ENCODE measurements around the gene CDK5RAP2.

CDK5RAP2 gene

DNA sequence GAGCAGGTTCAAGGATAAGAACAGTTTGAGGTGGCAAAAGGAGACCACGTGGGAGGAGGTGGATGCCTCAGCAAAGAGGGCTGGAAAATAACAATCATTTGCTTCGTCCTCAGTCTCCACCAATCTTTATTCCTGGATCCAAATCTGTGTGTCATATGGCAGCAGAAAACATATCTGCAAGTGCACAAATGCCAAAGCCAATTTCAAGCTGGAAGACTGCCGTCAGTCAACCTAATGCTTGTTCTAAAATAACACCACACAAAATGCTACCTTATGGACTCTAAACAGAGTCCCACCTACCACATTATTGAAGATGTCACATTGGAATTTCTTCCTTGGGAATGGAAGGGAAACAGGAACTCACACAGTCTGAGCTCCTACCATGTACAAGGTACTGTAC is 129.1 kb downstream of the CDK5RAP2 start:
- TF ChIP-seq EZH2 (IDR thresholded peaks at IDR 0.05; ENCODE audit: borderline replicate concordance, low read depth, low read length, severe bottlenecking): no peak
- TF ChIP-seq, protein P1, sequence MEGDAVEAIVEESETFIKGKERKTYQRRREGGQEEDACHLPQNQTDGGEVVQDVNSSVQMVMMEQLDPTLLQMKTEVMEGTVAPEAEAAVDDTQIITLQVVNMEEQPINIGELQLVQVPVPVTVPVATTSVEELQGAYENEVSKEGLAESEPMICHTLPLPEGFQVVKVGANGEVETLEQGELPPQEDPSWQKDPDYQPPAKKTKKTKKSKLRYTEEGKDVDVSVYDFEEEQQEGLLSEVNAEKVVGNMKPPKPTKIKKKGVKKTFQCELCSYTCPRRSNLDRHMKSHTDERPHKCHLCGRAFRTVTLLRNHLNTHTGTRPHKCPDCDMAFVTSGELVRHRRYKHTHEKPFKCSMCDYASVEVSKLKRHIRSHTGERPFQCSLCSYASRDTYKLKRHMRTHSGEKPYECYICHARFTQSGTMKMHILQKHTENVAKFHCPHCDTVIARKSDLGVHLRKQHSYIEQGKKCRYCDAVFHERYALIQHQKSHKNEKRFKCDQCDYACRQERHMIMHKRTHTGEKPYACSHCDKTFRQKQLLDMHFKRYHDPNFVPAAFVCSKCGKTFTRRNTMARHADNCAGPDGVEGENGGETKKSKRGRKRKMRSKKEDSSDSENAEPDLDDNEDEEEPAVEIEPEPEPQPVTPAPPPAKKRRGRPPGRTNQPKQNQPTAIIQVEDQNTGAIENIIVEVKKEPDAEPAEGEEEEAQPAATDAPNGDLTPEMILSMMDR (IDR thresholded peaks at IDR 0.05; ENCODE audit: borderline replicate concordance, extremely low read depth, low read length, poor library complexity, severe bottlenecking): no peak
- ATAC-seq (ENCODE audit: insufficient read depth, low read depth): no peak
- DNase-seq: no peak
- Histone ChIP-seq H3K4me3 (ENCODE audit: low read depth in 1 of 2, low read length in 2 of 2) (no peak overlapping the region), H4K20me1 (ENCODE audit: insufficient read depth, low read length) (peaks cover 2% of the 10 kb centered on the region; the same call in 1 of the 2 replicates), H3K4me2 (ENCODE audit: insufficient read depth, low read length) (no peak overlapping the region), H3K36me3 (ENCODE audit: insufficient read depth, low read length) (peaks cover 87% of the 10 kb centered on the region), H3K4me1 (ENCODE audit: insufficient read depth, low read length) (no peaks in the 10 kb centered on the region), H2AFZ (ENCODE audit: low read depth, low read length) (no peak overlapping the region), H3K79me2 (ENCODE audit: insufficient read depth, low read length) (0 out of 2 replicates have a peak, but pooled peaks cover 3% of the 10 kb centered on the region), H3K9me3 (ENCODE audit: insufficient read depth, low read length, severe bottlenecking) (no peaks in the 10 kb centered on the region), H3K9ac (ENCODE audit: low read depth, low read length) (no peak overlapping the region), H3K27me3 (ENCODE audit: insufficient read depth, low read length, poor library complexity) (no peaks in the 10 kb centered on the region), H3K27ac (ENCODE audit: low read length) (no peak overlapping the region)

GRCh38 chr9:120449566-120449965 is 130.4 kb downstream of the CDK5RAP2 start:
- Histone ChIP-seq H3K9ac (ENCODE audit: low read depth, low read length) (no peak overlapping the region), H3K27me3 (ENCODE audit: insufficient read depth, low read length, poor library complexity) (no peaks in the 10 kb centered on the region), H3K4me1 (ENCODE audit: insufficient read depth, low read length) (no peaks in the 10 kb centered on the region), H2AFZ (ENCODE audit: low read depth, low read length) (no peak overlapping the region), H3K36me3 (ENCODE audit: insufficient read depth, low read length) (peaks cover 88% of the 10 kb centered on the region), H3K79me2 (ENCODE audit: insufficient read depth, low read length) (0 out of 2 replicates have a peak, but pooled peaks cover 3% of the 10 kb centered on the region), H3K4me3 (ENCODE audit: low read depth in 1 of 2, low read length in 2 of 2) (no peak overlapping the region), H3K9me3 (ENCODE audit: insufficient read depth, low read length, severe bottlenecking) (no peaks in the 10 kb centered on the region), H3K27ac (ENCODE audit: low read length) (no peak overlapping the region), H3K4me2 (ENCODE audit: insufficient read depth, low read length) (no peak overlapping the region), H4K20me1 (ENCODE audit: insufficient read depth, low read length) (peaks cover 6% of the 10 kb centered on the region; the same call in 1 of the 2 replicates)
- DNase-seq: no peak
- ATAC-seq (ENCODE audit: insufficient read depth, low read depth): no peak
- no peak for TF ChIP-seq EZH2 (IDR thresholded peaks at IDR 0.05; ENCODE audit: borderline replicate concordance, low read depth, low read length, severe bottlenecking)
- TF ChIP-seq, protein P1 (IDR thresholded peaks at IDR 0.05; ENCODE audit: borderline replicate concordance, extremely low read depth, low read length, poor library complexity, severe bottlenecking): no peak

DNA sequence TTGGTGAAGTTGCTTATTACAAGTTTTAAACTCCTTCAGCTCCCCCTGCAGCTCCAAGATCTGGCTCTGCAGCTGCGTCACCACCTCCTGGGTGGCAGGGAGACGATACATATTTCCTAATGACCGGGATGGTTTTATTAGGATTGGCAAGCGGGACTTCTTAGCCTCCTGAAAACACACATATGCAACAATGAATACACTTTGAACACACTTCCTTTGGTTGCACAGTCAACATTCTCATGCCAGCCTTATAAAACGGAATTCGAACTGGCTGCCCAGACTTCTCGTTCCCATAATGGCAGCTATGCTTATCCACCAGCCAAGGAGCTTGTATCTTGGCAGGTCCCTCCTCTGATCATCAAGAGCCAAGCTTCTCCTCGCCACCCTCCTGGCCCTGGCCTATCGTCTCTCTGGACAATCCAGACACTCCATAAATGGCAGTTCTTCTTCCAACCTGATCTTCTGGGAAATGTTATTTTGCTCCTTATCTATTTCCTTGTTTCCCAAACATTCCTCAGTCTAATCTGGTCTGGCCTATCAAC is 131.9 kb downstream of the CDK5RAP2 start:
- Histone ChIP-seq H3K27ac (ENCODE audit: low read length) (no peak overlapping the region), H3K9me3 (ENCODE audit: insufficient read depth, low read length, severe bottlenecking) (no peaks in the 10 kb centered on the region), H3K4me3 (ENCODE audit: low read depth in 1 of 2, low read length in 2 of 2) (no peak overlapping the region), H2AFZ (ENCODE audit: low read depth, low read length) (no peak overlapping the region), H3K27me3 (ENCODE audit: insufficient read depth, low read length, poor library complexity) (no peaks in the 10 kb centered on the region), H3K4me2 (ENCODE audit: insufficient read depth, low read length) (no peak overlapping the region), H3K36me3 (ENCODE audit: insufficient read depth, low read length) (peaks cover 87% of the 10 kb centered on the region), H3K9ac (ENCODE audit: low read depth, low read length) (no peak overlapping the region), H3K4me1 (ENCODE audit: insufficient read depth, low read length) (no peaks in the 10 kb centered on the region), H4K20me1 (ENCODE audit: insufficient read depth, low read length) (peaks cover 6% of the 10 kb centered on the region; the same call in 1 of the 2 replicates), H3K79me2 (ENCODE audit: insufficient read depth, low read length) (0 out of 2 replicates have a peak, but pooled peaks cover 3% of the 10 kb centered on the region)
- ATAC-seq (ENCODE audit: insufficient read depth, low read depth) (no peak), DNase-seq (no peak)
- TF ChIP-seq EZH2 (IDR thresholded peaks at IDR 0.05; ENCODE audit: borderline replicate concordance, low read depth, low read length, severe bottlenecking): no peak
- TF ChIP-seq, protein P1 (IDR thresholded peaks at IDR 0.05; ENCODE audit: borderline replicate concordance, extremely low read depth, low read length, poor library complexity, severe bottlenecking): no peak
